EL (cell line): ENCODE data around the gene CNIH2.
"Not testable (repeated sequence)": the region's sequence is repeated elsewhere in the genome, so short reads cannot be mapped to it uniquely, and the experiment has no call there.

Experiments
- DNase-seq: peaks from one replicate; pipeline ENCODE4 v3.0.0-alpha.2; 2016

The CNIH2 gene

DNA sequence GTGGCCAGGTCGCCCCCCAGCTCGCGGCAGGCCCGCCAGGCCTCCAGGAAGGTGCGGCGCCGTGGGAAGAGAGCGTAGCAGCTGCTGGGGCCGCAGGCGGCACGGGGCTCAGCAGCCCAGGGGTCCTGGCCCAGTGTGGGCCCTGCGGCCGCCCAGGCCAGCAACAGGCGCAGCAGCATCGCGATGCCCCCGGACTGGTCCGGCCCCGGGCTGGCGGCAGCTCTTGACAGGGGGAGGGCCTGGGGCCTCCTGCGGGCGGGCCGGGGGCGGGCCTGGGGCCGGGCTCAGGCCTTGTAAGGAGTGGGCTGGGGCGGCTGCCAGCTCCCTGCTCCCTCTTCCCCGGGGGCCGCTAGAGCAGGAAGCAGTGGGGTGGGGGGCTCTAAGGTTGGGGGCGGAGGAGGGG lies 38.9 kb downstream of the CNIH2 start, which contains the start of gene CD248:
CD248 (minus strand) TSS at position 196 of the 403 bp plus-strand sequence; CDS start at position 179, 17 bp downstream.
- DNase-seq = peak; percentile 76

DNA sequence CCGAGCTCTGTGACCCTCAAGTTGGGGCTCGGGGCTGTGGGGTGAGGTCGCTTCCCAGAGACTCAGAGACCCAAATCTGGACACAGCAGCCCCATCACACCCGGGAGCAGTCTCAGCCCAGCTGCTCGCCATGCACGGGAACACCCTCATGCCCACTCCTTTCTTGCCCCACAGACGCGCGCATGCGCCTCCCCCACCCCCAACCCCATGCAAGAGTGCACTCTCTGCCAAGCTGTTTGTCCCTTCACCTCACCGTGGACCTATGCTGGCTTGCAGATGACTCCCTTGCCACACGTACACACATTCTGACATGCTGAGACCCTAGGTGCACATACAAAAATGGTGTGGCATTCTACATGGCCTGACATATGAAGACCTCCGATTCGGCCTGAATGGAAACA lies 39.3 kb downstream of the CNIH2 start:
- peak; percentile 64 for DNase-seq

DNA sequence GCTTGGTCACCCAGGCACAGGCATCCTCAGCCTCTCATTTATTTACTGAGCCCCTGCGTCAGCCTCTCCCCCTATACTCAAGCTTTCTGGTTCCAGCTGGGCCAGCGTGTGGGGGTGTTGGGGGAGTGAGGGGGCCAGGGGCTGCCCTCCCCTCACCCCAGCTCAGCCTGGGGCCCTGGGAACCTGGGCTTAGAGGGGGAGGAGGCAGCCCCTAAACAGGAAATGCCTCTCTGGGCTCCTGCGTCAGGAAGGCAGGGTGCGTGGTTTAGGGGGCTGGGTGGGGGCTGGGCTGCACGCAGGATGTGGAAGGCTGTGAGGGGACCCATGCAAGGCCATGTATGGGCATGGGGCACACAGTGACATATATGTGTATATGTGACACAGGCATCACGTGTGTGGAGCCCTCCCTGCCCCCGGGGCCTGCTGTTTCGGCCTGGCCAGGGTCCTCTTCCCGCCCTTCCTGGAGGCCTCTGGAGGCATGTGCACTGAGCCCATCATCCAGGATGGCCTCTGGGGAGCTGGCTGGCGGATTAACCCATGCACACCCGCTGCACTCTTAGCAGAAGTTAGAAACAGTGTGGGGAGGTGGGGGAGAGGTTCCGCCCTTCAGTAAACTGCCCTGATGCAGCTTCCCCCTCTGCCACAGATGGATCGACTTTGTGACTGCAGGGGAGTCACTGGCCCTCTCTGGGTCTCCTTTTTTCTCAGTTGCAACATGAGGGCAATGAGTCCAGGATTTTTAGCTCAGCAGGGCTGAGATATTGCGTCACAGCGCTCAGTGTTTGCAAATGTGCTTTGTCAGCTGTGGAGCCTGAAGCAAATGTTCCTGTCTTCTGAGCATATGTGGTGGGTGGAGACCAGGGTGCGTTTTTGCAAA lies 40.0 kb downstream of the CNIH2 start:
- peak; percentile 78 for DNase-seq

DNA sequence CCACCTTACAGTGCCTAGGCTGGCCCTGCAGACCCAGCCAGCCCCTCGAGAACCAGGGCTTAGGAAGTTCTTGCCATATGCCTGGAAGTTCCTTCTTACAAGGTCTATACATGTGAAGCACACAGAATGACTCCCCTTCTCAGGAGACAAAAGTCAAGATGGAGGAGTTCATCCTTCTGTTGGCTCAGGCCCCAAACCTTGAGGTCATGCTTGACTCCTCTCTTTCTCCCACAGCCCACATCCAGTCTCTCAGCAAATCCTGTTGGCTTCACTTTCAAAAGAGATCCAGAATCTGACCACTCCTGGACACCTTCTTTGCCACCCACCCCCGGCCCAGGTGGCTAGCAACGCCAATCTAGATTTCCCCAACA lies 40.6 kb downstream of the CNIH2 start:
- DNase-seq = no peak

DNA sequence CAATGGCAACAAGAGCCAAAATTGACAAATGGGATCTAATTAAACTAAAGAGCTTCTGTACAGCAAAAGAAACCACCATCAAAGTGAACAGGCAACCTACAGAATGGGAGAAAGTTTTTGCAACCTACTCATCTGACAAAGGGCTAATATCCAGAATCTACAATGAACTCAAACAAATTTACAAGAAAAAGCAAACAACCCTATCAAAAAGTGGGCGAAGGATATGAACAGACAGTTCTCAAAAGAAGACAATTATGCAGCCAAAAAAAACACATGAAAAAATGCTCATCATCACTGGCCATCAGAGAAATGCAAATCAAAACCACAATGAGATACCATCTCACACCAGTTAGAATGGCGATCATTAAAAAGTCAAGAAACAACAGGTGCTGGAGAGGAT lies 42.3 kb downstream of the CNIH2 start:
- DNase-seq = not testable (repeated sequence)

DNA sequence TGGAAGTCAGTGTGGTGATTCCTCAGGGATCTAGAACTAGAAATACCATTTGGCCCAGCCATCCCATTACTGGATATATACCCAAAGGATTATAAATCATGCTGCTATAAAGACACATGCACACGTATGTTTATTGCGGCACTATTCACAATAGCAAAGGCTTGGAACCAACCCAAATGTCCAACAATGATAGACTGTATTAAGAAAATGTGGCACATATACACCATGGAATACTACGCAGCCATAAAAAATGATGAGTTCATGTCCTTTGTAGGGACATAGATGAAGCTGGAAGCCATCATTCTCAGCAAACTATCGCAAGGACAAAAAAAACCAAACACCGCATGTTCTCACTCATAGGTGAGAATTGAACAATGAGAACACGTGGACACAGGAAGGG lies 42.8 kb downstream of the CNIH2 start:
- not testable (repeated sequence) for DNase-seq

DNA sequence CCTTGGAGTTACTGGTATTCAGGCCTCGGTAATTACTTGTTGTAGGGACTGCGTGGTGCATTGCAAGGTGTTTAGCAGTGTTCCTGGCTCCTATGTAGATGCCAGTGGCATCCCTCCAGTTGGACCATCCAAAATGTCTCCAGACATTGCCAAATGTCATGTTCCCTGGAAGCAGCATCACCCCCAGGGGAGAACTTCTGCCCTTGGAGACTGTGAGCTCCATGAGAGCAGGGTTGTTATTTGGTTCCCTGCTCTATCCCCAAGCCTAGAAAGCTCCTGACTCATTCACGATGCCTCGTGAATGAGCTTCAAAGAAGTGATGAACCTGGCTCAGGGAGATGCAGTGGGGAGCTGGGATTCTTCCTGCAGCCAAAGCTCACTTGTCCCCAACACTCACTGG lies 43.6 kb downstream of the CNIH2 start:
- DNase-seq = no peak

DNA sequence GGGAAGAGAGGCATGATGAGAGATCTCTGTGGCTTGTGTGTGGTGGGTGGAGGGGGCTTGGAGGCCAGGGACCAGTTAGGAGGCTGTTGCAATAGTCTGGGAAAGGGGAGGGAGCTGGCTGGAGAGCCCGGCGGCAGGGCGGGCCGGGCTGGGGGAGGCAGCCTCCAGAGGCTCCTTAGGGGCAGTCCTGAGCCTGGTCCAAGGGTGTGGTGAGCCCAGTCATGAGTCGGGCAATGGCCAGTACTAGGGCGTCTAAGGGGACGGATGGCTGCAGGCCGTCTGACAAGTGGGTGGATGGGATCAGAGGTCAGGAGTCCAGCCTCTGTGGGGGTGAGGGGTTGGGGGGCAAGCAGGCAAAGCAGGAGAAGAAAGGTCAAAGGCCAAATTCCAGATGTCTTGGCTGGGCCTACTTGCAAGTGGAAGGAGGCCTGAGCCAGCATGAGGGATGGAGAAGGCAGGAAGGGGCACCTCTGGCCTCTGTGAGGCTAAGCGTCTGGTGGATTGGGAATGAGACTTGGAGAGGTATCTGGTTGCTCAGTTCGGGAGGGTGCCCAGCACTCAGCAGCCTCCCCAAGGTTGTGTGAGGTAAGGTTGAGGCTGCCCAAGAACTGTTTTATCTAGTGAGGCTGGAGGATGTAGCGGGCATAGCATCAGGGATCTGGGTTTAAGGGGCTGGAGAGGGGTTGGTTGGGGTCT lies 44.9 kb downstream of the CNIH2 start:
- no peak for DNase-seq

DNA sequence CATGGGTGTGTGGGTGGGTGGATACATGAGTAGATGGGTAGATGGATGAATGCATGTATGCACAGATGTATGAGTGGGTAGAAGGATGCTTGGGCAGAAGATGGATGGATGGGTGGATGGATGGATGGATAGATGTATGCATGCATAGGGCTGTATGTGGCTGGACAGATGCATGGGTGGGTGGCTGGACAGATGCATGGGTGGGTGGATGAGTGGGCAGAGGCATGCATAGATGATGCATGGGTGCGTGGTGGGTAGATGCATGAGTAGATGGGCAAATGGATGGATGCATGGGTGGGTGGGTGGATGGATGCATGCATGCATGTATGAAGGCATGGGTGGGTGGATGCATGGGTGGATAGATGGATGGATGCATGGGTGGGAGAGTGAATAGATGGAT lies 45.7 kb downstream of the CNIH2 start:
- DNase-seq = no peak

DNA sequence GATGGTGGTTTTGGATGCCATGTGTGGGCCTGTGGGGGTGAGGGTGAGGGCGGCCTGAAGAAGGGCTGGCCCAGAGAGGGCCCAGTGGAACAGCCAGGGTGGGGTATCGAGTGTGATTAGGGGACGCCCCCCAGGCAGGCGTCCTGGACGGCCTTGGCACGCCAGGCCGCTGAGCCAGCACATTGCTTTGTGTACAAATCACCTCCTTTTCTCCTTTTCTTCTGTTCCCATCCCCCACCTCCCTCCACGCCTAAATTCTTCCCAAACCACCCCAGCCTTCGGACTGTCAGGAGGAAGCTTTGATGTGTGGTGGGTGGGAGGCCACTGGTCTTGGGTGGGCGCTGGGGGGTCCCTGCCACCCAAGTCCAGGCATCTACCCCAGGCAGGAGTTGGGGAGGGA lies 46.7 kb downstream of the CNIH2 start:
- DNase-seq = peak; percentile 74

DNA sequence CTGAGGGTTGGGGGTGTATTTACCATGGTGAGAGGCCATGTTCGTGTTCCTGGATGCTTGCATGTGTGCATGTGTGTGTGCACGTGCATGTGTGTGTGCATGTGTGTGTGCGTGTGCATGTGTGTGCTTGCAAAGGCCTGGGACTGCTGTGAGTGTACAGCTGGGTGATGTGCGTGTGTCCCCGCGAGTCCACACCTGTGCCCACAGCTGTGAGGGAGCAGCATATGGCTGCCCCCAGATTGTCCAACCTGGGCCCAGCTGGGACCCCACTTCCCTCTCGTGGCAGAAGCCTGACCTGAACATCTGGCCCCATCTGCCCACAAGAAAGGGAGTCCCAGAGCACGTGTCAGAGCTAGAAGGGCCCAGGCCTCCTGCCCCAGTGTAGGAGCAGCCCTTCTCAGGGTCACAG lies 47.3 kb downstream of the CNIH2 start:
- DNase-seq = no peak

DNA sequence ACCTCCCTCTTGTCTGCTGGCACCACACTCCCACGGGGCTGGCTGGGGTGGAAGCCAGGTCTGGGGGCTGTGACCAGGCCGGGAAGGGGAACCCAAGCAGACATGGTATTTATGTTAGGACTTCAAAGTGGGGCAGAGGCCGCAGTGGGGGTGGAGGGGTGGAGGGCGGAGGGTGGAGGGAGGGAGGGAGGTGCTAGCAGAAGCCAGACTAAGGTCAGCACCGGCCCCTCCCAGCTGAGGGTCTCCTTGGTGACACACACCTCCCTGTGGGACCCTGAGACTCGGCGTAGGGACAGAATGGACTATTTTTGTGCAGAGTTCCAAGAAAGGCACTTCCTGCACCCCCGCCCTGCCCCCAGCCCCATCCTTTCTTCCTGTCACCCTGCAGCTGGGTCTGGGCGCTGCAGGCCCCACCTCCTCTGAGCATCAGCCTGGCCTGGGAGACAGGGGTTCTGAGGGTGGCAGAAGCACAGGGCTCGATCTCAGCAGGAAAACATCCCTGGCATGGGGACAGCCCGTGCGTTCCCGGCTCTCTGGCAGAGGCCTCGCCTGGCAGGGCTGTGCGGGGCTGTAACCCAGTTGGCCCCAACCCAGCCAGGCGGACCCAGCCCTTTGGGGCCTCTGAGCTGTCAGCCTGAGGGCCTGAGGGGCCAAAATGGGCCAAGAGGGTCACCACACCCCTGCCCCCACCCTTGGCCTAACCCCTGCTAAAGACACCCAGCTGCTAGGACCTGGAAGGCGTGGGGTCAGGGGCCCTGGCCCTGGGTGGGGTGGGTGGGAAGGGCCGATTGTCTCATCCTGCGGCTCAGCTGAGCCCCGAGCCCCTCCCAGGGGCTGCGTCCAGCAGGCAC lies 48.5 kb downstream of the CNIH2 start:
- peak; percentile 88 for DNase-seq

DNA sequence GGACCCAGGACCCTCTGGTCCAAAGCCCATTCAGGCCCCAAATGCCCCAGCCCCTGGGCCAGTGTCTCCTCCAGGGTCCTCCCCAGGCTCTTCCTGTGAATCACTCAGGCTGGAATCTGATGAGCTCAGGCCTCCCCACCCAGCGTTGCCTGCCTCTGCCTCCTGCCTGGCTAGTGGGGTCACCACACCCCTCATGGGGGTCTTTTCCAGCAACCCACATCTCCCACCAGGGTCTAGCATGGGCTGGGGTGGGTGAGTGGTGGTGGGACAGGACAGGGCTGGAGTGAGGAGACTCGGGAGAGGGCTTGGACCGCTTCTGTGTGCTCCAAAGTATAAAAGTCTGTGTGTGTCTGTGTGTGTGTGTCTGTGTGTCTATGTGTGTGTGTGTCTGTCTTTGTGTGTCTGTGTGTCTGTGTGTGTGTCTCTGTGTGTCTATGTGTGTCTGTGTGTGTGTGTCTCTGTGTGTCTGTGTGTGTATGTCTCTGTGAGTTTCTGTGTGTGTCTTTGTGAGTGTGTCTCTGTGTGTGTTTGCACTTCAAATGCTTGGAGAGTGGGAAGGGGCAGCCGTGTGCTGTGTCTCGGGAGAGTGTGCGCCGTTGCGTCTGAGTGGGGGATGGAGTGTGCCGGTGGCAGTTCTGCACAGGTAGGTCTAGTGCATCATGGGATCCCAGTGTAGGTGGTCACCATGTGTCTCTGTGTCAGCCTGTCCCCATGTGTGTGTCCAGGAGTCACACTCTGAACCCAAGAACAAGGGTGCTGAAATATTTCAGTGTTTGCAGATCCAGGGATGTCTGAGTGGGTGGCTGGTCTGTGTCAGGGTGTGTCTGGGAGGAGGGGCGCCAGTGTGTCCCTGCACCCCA lies 49.4 kb downstream of the CNIH2 start:
- DNase-seq = peak; percentile 86

DNA sequence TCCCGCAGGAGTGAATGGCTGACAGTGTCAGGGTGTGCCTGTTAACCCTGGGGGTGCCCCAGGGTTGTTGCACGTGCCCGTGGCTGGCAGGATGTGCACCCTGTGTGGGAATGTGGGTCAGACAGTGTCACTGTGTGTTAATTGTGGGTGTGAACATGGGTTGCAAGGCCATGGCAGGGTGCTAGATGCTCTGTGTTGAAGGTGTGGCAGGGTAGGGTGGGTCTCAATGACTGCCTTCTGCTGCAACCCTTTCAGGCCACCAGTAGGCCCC lies 50.0 kb downstream of the CNIH2 start:
- peak; percentile 56 for DNase-seq

DNA sequence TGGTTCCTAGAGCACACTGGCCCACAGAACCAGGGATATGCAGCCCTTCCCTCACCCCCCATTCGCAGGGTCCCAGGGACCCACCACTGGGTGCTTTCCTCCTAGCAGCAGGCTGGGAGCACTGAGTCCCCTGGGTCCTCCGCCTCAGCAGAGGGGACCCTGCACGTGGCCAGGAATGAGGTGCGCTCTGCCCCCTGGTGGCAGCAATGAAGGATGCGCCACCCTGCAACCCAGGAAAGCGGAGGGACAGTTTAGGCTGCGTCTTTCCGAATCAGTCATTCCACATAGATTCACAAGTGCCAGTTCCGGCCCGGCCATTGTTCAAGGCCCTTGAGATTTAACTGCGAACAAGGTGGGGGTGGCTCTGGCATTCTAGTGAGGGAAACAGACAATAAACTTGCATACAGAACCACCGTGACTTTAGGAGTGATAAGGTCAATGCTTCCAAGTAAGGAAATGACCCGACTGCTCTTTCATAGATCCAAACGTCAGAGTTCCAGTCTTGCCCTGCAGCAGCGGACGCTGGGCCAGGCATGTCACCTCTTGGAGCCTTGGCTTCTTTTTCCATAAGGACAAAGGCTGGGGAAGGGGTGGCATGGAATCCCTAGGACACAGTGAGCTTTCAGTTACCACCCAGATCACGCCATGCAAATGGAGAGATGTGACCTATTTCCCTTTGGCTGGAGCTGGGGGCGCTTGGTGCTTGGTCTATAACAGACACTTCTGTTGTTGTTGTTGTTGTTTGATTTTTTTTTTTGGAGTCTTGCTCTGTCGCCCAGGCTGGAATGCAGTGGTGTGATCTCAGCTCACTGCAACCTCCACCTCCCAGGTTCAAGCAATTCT lies 50.5 kb downstream of the CNIH2 start:
- peak; percentile 86 for DNase-seq

DNA sequence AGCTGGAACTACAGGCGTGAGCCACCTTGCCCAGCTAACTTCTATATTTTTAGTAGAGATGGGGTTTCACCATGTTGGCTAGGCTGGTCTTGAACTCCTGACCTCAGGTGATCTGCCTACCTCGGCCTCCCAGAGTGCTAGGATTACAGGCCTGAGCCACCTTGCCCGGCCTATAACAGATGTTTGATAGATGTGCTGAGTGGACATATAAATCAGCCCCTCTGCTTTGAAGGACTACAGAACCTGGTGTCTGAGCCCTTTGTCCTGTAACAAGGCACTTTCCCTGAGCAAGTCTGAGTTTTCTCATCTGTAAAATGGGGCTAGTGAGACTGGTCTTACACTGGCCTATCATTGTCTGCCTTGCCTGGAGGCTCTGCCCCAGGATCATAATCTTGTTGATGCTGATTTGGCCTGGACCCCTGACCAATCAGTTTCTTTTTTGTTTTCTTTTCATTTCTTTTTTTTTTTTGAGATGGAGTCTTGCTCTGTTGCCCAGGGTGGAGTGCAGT lies 51.2 kb downstream of the CNIH2 start:
- DNase-seq = no peak

DNA sequence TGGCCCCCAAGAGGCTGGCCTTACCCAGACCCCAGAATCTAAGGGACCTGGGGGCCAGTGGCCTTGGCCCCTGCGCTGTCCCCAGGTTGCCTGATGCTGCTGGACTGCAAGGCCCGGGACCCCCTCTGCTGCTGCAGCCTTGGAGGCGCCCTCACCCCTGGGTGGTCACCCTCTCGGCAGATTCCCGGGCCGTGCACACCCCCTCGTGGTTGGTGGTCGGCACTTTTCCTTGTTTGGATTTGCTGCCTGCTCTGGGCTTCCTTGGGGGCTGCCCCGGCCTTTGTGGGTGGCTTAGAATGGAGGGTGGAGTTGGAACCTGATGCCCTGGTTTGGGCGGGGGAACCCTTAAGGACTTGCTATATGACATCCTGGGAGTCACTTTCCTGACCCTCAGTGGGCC lies 53.0 kb downstream of the CNIH2 start:
- DNase-seq = no peak

DNA sequence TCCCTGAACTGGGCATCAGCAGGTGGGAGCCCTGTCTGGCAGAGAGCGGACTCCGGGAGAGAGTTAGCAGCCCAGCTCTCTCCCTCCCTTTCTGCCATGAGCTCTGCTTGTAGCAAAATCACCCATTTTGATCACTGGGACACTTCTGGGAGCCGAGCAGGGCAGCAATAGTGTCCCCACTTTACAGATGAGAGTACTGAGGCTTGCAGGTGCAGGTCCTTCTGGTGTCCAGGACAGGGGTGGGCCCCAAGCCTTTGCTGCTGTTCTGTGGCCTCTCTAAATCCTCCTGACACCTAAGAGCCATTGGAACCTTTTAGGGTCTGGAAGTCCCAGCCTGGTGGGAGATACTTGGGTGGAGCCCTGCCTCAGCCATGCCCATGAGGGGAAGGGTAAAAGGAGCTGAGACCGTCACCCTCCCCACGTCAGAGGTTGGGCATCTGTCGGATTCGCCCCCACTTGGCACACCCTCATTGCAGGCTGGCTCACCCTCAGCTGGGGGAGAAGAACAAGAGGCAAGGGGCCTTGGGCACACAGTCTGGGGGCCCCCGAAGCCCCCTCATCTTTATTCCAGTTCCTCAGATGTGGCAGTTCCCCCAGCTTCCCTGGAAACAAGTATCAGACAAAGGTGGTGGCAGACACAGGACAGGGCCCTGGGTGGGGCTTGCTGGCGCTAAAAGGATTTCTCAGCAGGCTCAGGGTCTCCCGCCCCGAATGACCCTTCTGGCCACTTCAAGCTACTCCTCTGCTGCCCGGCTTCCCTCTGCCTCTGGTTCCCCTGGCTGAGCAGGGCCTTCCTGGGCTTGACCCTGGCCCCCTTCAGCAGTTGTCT lies 53.8 kb downstream of the CNIH2 start:
- no peak for DNase-seq

DNA sequence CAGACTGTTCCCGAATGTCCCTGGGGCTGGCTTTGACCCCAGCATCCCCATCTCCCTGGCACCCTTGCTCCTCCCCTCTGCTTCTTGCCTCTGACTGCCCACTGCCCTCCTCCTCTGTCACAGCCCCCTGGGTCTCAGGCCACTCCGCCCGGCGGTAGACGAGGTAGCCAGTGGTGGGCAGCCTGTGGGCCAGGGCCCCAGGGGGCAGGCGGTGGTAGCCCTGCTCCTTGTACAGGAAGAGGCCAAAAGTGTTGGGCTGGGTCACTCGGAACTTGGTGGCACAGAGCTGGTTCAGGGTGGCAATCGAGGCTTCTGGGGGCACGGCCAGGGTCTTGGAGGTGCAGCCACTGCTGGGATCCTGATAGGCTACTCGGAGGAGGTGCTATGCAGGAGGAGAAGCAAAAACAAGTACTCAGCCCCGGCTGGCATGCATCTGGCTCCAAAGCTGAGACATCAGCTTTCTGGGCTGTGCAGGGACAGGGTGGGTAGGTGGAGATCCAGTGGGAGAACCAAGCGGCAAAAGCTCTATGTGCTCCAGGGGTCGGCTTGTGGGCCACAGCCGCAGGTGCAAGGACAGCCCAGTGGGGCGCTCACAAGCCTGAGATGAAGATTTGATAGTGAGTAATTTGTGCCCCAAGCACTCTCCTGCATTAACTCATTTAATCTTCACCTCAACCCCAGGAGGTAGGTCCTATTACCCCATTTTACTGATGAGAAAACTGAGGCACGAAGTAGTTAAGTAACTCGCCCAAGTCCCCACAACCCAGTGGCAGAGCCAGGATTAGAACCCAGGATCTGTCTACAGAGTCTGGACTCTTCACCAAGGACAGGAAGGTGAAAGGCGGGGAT lies 54.6 kb downstream of the CNIH2 start:
- DNase-seq = no peak
